HAP-1 (cell line): Measurements from ENCODE around the gene SSU72.

Experiments used
- DNase-seq, 2 experiments: peaks; one replicate each; pipeline ENCODE4 v3.0.0-alpha.2; 2016 to 2020; ENCODE audit warnings: low spot score in 2 of 2
- H3K27me3 ChIP-seq: fragments of 250-450 bp; sonication (Bioruptor Pico); 2 replicates; pipeline ENCODE4 v1.5.1; 2020; ENCODE audit warnings: low read depth, mild to moderate bottlenecking, moderate library complexity
- H3K36me3 ChIP-seq: fragments of 250-450 bp; sonication (Bioruptor Pico); replicated peaks from 2 replicates; pipeline ENCODE4 v1.5.1; 2020; ENCODE audit warnings: mild to moderate bottlenecking
- H3K4me1 ChIP-seq: fragments of 250-450 bp; sonication (Bioruptor Pico); 2 replicates; pipeline ENCODE4 v1.5.1; 2020; ENCODE audit warnings: mild to moderate bottlenecking
- H3K4me3 ChIP-seq: fragments of 250-450 bp; sonication (Bioruptor Pico); 2 replicates; pipeline ENCODE4 v1.5.1; 2020; ENCODE audit warnings: mild to moderate bottlenecking, moderate library complexity
- H3K9me3 ChIP-seq: fragments of 250-450 bp; sonication (Bioruptor Pico); 2 replicates; pipeline ENCODE4 v1.5.1; 2020; ENCODE audit warnings: mild to moderate bottlenecking, moderate library complexity
- in situ Hi-C: fragments of 300-500 bp; cut with MboI; formaldehyde crosslinking; loops from 3 replicates; pipeline ENCODE4 v1.14.3; 2020; ENCODE audit warnings: low sequenced_read_pairs, inconsistent platforms, mixed read lengths

Gene SSU72

DNA sequence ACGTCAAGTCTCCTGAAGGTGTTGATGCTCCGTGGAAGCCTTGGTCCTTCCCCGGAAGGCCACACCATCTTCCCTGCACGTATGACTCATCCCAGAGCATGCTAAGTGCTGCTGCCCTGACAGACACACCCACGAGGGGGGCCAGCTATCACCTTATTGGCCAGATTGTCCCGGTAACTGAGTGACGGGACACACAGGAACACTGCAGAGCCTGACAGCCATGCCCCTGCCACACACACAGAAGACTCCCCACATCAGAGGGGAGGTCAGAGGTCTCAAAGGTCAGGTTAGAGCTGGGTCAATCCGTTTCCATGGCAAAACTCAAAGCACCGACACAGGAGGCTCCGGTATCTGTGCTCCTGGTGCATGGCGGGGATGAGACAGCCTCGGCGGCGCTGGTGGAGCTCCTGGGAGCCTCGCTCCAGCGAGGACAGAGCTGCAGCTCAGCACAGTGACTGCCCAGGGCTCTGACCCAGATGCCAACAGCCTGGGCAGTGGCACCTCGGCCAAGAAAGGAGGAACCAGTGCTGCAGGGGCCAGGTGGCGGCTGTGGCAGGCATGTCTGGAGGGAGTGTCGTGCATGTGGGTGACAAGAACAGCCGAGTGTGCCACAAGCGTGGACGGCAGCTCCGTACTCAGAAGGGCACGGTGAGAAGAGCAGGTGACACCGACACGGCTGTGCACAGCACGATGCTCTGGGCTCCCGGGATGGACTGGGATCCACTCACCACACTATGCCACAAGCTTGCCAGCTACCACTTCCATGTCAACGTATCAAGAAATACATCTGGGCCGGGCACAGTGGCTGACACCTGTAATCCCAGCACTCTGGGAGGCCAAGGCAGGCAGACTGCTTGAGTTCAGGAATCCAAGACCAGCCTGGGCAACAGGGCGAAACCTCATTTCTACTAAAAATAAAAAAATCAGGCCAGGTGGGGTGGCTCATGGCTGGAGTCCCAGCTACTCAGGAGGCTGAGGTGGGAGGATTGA lies 19.4 kb downstream of the SSU72 start:
- Histone ChIP-seq H3K4me3 (no peak overlapping the region), H3K36me3 (peaks cover 2% of the 10 kb centered on the region), H3K4me1 (no peaks in the 10 kb centered on the region), H3K9me3 (no peaks in the 10 kb centered on the region), H3K27me3 (no peaks in the 10 kb centered on the region)
- in situ Hi-C loops = no loop called here
- DNase-seq = no peak

DNA sequence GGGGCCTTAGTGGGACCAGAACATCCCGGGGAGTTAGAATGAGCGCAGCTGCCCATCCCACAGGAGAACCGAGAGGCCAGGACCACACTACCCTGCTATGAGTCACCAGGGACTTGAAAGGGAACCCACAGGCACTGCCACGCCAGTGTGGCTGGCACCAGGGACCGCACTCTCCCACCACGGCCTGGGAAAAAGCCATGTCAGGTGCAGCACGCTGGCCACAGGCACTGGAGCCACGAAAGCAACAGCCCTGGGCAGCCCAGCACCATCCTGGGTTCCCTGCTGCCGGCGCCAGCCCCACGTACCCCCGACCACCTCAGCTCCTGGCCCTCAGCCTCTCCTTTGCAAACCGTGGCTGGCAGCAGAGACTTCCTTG lies 20.1 kb downstream of the SSU72 start:
- Histone ChIP-seq H3K27me3 (no peaks in the 10 kb centered on the region), H3K4me3 (no peak overlapping the region), H3K36me3 (no peaks in the 10 kb centered on the region; the same call in 1 of the 2 replicates), H3K9me3 (no peaks in the 10 kb centered on the region), H3K4me1 (no peaks in the 10 kb centered on the region)
- in situ Hi-C loops = no loop called here
- DNase-seq = no peak

GRCh38 chr1:1553821-1554494 lies 20.7 kb downstream of the SSU72 start:
- Histone ChIP-seq H3K9me3 (no peaks in the 10 kb centered on the region), H3K36me3 (peaks cover under 1% of the 10 kb centered on the region; the same call in 1 of the 2 replicates), H3K4me1 (no peaks in the 10 kb centered on the region), H3K4me3 (no peak overlapping the region), H3K27me3 (no peaks in the 10 kb centered on the region)
- no peak for DNase-seq
- in situ Hi-C loops = no loop called here

DNA sequence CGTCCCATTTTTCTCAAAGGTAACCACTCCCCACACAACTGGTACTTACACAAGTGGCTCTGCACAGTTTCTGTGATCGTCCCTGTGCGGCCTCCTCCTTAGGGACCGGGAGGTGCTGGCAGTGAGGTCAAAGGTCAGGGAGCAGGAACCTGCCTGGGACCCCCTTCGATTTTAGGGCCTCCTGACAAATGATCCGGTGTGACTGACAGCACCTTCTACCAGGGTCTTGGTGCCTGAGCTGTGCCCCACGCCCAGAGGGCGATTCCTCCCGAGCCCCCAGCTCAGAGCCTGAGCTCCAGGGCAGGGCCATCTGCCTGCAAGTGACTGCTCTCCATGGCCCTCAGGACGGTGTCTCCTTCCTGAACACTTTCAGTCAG lies 22.4 kb downstream of the SSU72 start:
- Histone ChIP-seq H3K4me3 (no peak overlapping the region), H3K4me1 (no peaks in the 10 kb centered on the region), H3K36me3 (peaks cover 3% of the 10 kb centered on the region), H3K9me3 (no peaks in the 10 kb centered on the region), H3K27me3 (no peaks in the 10 kb centered on the region)
- no peak for DNase-seq
- in situ Hi-C loops = no loop called here

- Histone ChIP-seq H3K27me3 (no peaks in the 10 kb centered on the region), H3K9me3 (no peaks in the 10 kb centered on the region), H3K4me1 (no peaks in the 10 kb centered on the region), H3K36me3 (peaks cover 3% of the 10 kb centered on the region), H3K4me3 (no peak overlapping the region)
- in situ Hi-C loops = no loop called here
- no peak for DNase-seq
These were observed 23.0 kb downstream of the SSU72 start for GRCh38 chr1:1551524-1552262.

GRCh38 chr1:1550591-1551432 lies 23.9 kb downstream of the SSU72 start:
- H3K4me3 ChIP-seq = no peak overlapping the region
- no peaks in the 10 kb centered on the region for H3K4me1 ChIP-seq
- no peaks in the 10 kb centered on the region for H3K9me3 ChIP-seq
- DNase-seq = peak in 1 of 2 experiments; percentile 37
- in situ Hi-C loops = no loop called here
- no peaks in the 10 kb centered on the region for H3K27me3 ChIP-seq
- peaks cover 4% of the 10 kb centered on the region for H3K36me3 ChIP-seq

DNA sequence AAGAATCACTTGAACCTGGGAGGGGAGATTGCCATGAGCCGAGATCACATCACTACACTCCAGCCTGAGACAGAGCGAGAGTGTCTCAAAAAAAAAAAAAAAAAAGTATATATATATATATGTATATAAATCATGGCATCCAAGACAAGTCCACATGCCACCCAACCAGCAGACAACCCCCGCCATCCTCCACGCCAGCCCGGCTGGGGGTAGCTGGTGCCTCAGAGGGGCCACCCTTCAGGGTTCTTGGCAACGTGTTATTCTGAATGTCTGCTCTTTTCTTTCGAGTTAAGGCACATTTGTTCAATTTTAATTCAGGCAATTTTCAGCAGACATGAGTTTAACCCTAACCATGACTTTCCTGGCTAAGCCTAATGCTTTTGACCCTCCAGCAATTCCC lies 24.6 kb downstream of the SSU72 start:
- no peak for DNase-seq
- Histone ChIP-seq H3K27me3 (no peaks in the 10 kb centered on the region), H3K4me1 (no peaks in the 10 kb centered on the region), H3K9me3 (no peaks in the 10 kb centered on the region), H3K36me3 (peaks cover 6% of the 10 kb centered on the region), H3K4me3 (no peak overlapping the region)
- in situ Hi-C loops = no loop called here

GRCh38 chr1:1548591-1548990 lies 26.1 kb downstream of the SSU72 start:
- no peak for DNase-seq
- Histone ChIP-seq H3K4me1 (no peaks in the 10 kb centered on the region), H3K36me3 (peaks cover 6% of the 10 kb centered on the region), H3K9me3 (no peaks in the 10 kb centered on the region), H3K27me3 (no peaks in the 10 kb centered on the region), H3K4me3 (no peak overlapping the region)
- in situ Hi-C loops = no loop called here

- Histone ChIP-seq H3K27me3 (no peaks in the 10 kb centered on the region), H3K9me3 (no peaks in the 10 kb centered on the region), H3K36me3 (peaks cover 6% of the 10 kb centered on the region), H3K4me1 (no peaks in the 10 kb centered on the region), H3K4me3 (no peak overlapping the region)
- in situ Hi-C loops = no loop called here
- DNase-seq = no peak
These were observed 27.2 kb downstream of the SSU72 start for GRCh38 chr1:1547476-1547875.

DNA sequence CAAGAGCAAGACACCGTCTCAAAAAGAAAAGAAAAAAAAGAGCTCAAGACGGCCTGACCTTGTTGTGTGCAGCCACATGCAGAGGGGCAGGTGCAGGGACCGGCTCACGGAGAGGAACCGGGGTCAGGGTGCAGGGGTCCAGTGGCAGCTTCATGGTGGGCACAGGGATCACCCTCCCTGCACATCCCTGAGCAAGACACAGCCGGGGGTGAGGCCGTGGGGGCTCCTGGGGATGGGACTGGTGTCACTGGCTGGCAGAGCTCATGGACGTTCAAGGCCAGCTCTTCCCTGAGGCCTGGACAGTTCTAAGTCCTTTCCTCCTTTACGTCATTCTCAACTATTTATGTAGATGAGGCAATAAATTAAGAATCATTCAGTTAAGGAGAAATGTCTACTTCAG lies 27.7 kb downstream of the SSU72 start:
- Histone ChIP-seq H3K4me3 (no peak overlapping the region), H3K36me3 (peaks cover 6% of the 10 kb centered on the region), H3K4me1 (no peaks in the 10 kb centered on the region), H3K9me3 (no peaks in the 10 kb centered on the region), H3K27me3 (no peaks in the 10 kb centered on the region)
- DNase-seq = no peak
- in situ Hi-C loops = no loop called here

GRCh38 chr1:1545946-1546737 lies 28.5 kb downstream of the SSU72 start:
- H3K36me3 ChIP-seq = peaks cover 14% of the 10 kb centered on the region
- H3K9me3 ChIP-seq = no peaks in the 10 kb centered on the region
- no peaks in the 10 kb centered on the region for H3K27me3 ChIP-seq
- H3K4me3 ChIP-seq = no peak overlapping the region
- in situ Hi-C loops = no loop called here
- H3K4me1 ChIP-seq = no peaks in the 10 kb centered on the region
- DNase-seq = no peak

DNA sequence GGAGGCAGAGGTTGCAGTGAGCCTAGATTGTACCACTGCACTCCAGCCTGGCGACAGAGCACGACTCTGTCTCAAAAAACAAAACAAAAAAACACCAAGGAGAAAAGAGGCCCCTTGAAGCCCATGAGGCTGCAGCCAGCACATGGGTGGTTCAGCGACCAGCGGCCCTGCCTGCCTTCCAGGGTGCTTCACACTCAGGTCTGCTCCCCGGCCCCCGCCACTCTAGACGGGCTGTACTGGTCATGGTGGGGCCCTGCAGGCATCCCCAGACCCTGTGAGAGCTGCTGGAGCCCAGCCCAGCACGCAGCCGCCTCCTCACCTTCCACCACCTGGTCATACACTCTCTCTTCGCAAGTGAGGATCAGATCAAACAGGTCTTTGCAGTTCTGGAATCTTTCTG lies 30.1 kb downstream of the SSU72 start:
- peaks cover 18% of the 10 kb centered on the region for H3K36me3 ChIP-seq
- H3K4me1 ChIP-seq = no peaks in the 10 kb centered on the region
- H3K9me3 ChIP-seq = no peaks in the 10 kb centered on the region
- H3K27me3 ChIP-seq = no peaks in the 10 kb centered on the region
- in situ Hi-C loops = no loop called here
- no peak for DNase-seq
- no peak overlapping the region for H3K4me3 ChIP-seq
